DND-41 (cell line): ENCODE measurements around the gene RAB7B.
A peak's percentile ranks its signal among the peaks of the same experiment; 100 is the strongest.

Experiments used
- ATAC-seq: fragments of 200-7000 bp; cut with Tn5 transposase; 3 replicates; pipeline ENCODE4 v1.9.1; 2021; ENCODE audit warnings: low read depth; ENCODE audit not compliant: insufficient read depth
- DNase-seq: peaks from one replicate; pipeline ENCODE4 v3.0.0-alpha.2; 2020
- H2AFZ ChIP-seq: 2 replicates; pipeline ENCODE4 v1.6.0; 2012; ENCODE audit warnings: low read depth, low read length
- H3K27ac ChIP-seq: 2 replicates; pipeline ENCODE4 v1.5.1; 2012; ENCODE audit warnings: low read length, inconsistent platforms
- H3K27me3 ChIP-seq: fragments of 200-600 bp; sonication (generic); 2 replicates; pipeline ENCODE4 v1.6.0; 2012; ENCODE audit warnings: low read length, mild to moderate bottlenecking, inconsistent platforms; ENCODE audit not compliant: insufficient read depth, poor library complexity
- H3K36me3 ChIP-seq: 2 replicates; pipeline ENCODE4 v1.5.1; 2012; ENCODE audit warnings: low read length, inconsistent platforms; ENCODE audit not compliant: insufficient read depth
- H3K4me1 ChIP-seq: 2 replicates; pipeline ENCODE4 v1.5.1; 2012; ENCODE audit warnings: mild to moderate bottlenecking, low read length; ENCODE audit not compliant: insufficient read depth
- H3K4me2 ChIP-seq: 2 replicates; pipeline ENCODE4 v1.6.0; 2012; ENCODE audit warnings: mild to moderate bottlenecking, moderate library complexity, low read length, inconsistent platforms; ENCODE audit not compliant: insufficient read depth
- H3K4me3 ChIP-seq, 2 experiments: fragments of 200-600 bp in 1 of 2; shearing (Covaris generic) in 1 of 2; 2 replicates each; pipeline ENCODE4 v1.5.1; 2012 to 2016; ENCODE audit warnings: inconsistent platforms in 2 of 2, low read length in 2 of 2, mild to moderate bottlenecking in 2 of 2, low read depth in 1 of 2, moderate library complexity in 1 of 2
- H3K79me2 ChIP-seq: 2 replicates; pipeline ENCODE4 v1.6.0; 2012; ENCODE audit warnings: low read length, inconsistent platforms; ENCODE audit not compliant: insufficient read depth
- H3K9ac ChIP-seq: 2 replicates; pipeline ENCODE4 v1.6.0; 2012; ENCODE audit warnings: low read depth, mild to moderate bottlenecking, inconsistent platforms, low read length, moderate library complexity
- H3K9me3 ChIP-seq: 2 replicates; pipeline ENCODE4 v1.5.1; 2012; ENCODE audit warnings: low read length, moderate library complexity, mild to moderate bottlenecking, inconsistent platforms; ENCODE audit not compliant: insufficient read depth, severe bottlenecking
- H4K20me1 ChIP-seq: 2 replicates; pipeline ENCODE4 v1.6.0; 2012; ENCODE audit warnings: low read length; ENCODE audit not compliant: insufficient read depth
- EZH2 ChIP-seq: IDR thresholded peaks from 3 replicates; pipeline ENCODE4 v1.6.1; 2012; ENCODE audit warnings: borderline replicate concordance, low read depth, mild to moderate bottlenecking, moderate library complexity, low read length, inconsistent platforms; ENCODE audit not compliant: severe bottlenecking
- TF ChIP-seq, protein P1 (sequence below): IDR thresholded peaks from 2 replicates; pipeline ENCODE4 v1.5.1; 2012; ENCODE audit warnings: borderline replicate concordance, low read length, moderate library complexity, mild to moderate bottlenecking; ENCODE audit not compliant: poor library complexity, severe bottlenecking; ENCODE audit errors: extremely low read depth

Gene RAB7B

DNA sequence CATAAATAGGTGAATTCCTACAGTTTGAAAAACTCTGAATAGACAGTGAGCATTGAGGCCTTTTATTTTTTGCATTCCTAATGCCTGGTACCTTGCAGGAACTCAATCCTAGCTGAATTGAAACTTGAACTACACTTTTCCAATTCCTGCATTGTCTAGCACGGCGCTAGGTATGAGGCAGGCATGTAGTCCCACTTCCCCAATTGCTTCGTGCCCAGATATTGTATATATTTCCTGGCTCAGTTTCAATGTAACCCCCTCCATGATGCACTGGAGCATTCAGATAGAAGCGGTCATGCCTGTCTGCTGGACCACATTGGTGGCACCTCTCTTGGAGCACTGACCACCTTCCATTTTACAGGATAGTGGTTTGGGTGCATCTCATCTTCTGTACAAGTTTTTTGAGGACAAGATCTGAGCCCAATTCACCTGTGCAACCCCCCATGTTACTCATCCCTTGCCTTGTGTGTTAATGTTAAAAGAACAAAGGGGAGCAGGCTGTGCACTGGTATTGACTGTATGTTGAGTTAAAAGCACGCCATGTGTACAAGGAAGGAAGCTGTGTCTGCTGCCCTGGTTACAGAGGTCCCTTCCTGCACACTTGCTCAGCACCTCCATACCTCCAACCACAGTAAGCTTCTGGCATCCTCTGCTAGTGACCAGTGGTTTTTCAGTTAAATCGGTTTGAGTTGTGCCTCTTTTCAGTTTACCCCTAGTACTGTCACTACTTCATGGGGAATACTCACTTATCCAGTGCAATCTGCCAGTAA, 10.0 kb upstream of the RAB7B start:
- no peak overlapping the region for H3K9ac ChIP-seq
- no peaks in the 10 kb centered on the region for H3K27me3 ChIP-seq
- ATAC-seq (no peak), DNase-seq (no peak)
- no peak overlapping the region for H3K4me3 ChIP-seq
- H3K4me2 ChIP-seq: no peak overlapping the region
- no peaks in the 10 kb centered on the region for H3K79me2 ChIP-seq
- H3K36me3 ChIP-seq: no peaks in the 10 kb centered on the region
- no peaks in the 10 kb centered on the region for H3K9me3 ChIP-seq
- TF ChIP-seq, protein P1, sequence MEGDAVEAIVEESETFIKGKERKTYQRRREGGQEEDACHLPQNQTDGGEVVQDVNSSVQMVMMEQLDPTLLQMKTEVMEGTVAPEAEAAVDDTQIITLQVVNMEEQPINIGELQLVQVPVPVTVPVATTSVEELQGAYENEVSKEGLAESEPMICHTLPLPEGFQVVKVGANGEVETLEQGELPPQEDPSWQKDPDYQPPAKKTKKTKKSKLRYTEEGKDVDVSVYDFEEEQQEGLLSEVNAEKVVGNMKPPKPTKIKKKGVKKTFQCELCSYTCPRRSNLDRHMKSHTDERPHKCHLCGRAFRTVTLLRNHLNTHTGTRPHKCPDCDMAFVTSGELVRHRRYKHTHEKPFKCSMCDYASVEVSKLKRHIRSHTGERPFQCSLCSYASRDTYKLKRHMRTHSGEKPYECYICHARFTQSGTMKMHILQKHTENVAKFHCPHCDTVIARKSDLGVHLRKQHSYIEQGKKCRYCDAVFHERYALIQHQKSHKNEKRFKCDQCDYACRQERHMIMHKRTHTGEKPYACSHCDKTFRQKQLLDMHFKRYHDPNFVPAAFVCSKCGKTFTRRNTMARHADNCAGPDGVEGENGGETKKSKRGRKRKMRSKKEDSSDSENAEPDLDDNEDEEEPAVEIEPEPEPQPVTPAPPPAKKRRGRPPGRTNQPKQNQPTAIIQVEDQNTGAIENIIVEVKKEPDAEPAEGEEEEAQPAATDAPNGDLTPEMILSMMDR: no peak
- TF ChIP-seq EZH2: no peak
- H3K27ac ChIP-seq: no peak overlapping the region
- H2AFZ ChIP-seq: no peak overlapping the region
- no peaks in the 10 kb centered on the region for H4K20me1 ChIP-seq
- peaks cover 14% of the 10 kb centered on the region for H3K4me1 ChIP-seq

DNA sequence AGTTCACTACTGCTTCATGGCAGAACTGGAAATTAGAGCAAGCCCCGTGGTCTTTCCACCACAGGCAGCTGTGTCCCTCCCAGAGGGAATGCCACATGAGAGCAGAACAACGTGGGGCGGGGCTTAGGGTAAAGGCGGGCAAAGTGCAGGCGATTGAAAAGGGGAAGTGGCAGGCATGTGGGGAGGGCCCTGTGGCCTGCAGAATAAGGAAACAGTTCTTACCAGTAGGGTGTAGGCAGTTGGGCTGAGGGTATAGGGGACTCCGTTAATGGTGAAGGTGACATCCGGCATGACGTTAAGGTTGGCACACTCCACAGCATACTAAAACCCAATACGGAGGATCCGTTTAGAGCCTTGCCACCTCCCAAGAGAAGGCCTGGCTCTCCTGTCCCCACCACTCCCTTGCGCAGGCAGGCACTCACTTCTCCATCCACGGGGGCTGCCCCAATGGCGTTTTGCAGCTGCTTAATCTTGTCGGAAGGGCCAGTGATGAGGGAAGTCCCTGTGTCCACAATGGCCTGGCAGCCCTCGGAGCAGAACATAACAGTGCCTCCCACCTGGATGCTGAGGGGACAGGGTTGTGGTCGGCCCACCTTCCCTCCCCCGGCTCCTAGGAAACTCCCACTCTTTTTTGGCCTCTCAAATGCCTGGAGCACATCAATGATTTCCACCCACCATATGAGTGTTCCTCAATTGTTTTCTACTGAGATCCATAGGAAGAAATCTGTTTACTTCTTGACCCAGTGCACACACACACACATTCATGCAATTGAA, 9.1 kb upstream of the RAB7B start:
- H3K79me2 ChIP-seq: no peaks in the 10 kb centered on the region
- H3K36me3 ChIP-seq: no peaks in the 10 kb centered on the region
- no peaks in the 10 kb centered on the region for H3K9me3 ChIP-seq
- DNase-seq (peak; percentile 84), ATAC-seq (peak; percentile 100)
- peak overlapping the region in 1 of 2 experiments; percentile 23; a peak in 1 of 4 replicates for H3K4me3 ChIP-seq
- TF ChIP-seq, protein P1: peak; percentile 25
- TF ChIP-seq EZH2: no peak
- no peaks in the 10 kb centered on the region for H3K27me3 ChIP-seq
- H3K27ac ChIP-seq: peak overlapping the region; percentile 68
- H4K20me1 ChIP-seq: no peaks in the 10 kb centered on the region
- no peak overlapping the region for H3K9ac ChIP-seq
- peaks cover 14% of the 10 kb centered on the region for H3K4me1 ChIP-seq
- peak overlapping the region; percentile 88 for H2AFZ ChIP-seq
- peak overlapping the region; percentile 35 for H3K4me2 ChIP-seq

DNA sequence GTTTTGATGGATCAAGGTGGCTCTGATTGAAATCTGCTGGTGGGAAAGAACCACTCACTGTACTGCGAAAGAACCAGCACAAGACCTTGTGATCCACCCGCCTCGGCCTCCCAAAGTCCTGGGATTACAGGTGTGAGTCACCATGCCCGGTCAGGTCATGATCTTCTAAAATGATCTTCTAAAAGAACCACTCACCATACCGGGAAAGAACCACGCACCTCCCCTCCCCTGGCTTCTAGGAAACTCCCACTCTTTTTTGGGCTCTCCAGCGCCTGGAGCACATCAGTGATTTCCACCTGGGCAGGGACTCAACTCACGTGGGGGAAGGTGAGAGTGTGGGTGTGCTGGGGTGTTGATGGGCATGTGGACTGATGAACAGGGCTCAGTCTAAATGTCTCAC, 7.9 kb upstream of the RAB7B start:
- Histone ChIP-seq H2AFZ (no peak overlapping the region), H3K79me2 (no peaks in the 10 kb centered on the region), H3K9ac (no peak overlapping the region), H3K36me3 (no peaks in the 10 kb centered on the region), H3K27me3 (no peaks in the 10 kb centered on the region), H4K20me1 (no peaks in the 10 kb centered on the region), H3K27ac (no peak overlapping the region), H3K4me1 (peaks cover 14% of the 10 kb centered on the region), H3K4me3 (no peak overlapping the region), H3K4me2 (no peak overlapping the region), H3K9me3 (no peaks in the 10 kb centered on the region)
- DNase-seq: no peak
- no peak for TF ChIP-seq EZH2
- TF ChIP-seq, protein P1: no peak
- ATAC-seq: no peak
